Ascending aorta (tissue), 2 donors: ENCODE measurements around the gene NKAIN4. TPM values are rescaled to one million over a fixed set of nuclear protein-coding genes. Genes with fewer than 3 reads are reported as not detected.

ENCODE experiments used
- DNase-seq, 2 donors: peaks; one replicate each; pipeline ENCODE4 v3.0.0-alpha.2; 2019; ENCODE audit warnings: low spot score in 2 of 2
- H3K27ac ChIP-seq, 2 donors: fragments of 200-600 bp; sonication (generic); one replicate each; pipeline ENCODE4 v1.5.1; 2016 to 2017; ENCODE audit warnings: mild to moderate bottlenecking in 1 of 2
- H3K27me3 ChIP-seq: fragments of 200-600 bp; sonication (generic); one replicate; pipeline ENCODE4 v1.5.1; 2017
- H3K36me3 ChIP-seq, 2 donors: fragments of 200-600 bp; sonication (generic); one replicate each; pipeline ENCODE4 v1.5.1; 2016
- H3K4me1 ChIP-seq, 2 donors: fragments of 200-600 bp; sonication (generic); one replicate each; pipeline ENCODE4 v1.5.1; 2016 to 2017; ENCODE audit warnings: mild to moderate bottlenecking in 1 of 2
- H3K4me3 ChIP-seq, 2 donors: fragments of 200-600 bp; sonication (generic); one replicate each; pipeline ENCODE4 v1.5.1; 2016 to 2017; ENCODE audit warnings: mild to moderate bottlenecking in 1 of 2
- H3K9me3 ChIP-seq, 2 donors: fragments of 200-600 bp; sonication (generic); one replicate each; pipeline ENCODE4 v1.5.1; 2016
- CTCF ChIP-seq, 3 experiments: fragments of 200-600 bp in 2 of 3; fragments of 450-650 bp in 1 of 3; sonication (generic) in 2 of 3; IDR thresholded peaks; one replicate each; pipeline ENCODE4 v1.5.1; 2016 to 2019; ENCODE audit warnings: antibody characterized with exemption in 3 of 3, mild to moderate bottlenecking in 1 of 3, moderate library complexity in 1 of 3
- intact Hi-C: fragments of 100-400 bp; cut with DNase I; formaldehyde crosslinking; loops from one replicate; pipeline ENCODE4 v1.15.1; 2023
- total RNA-seq: library from RNA; depleted of rRNA; stranded (reverse); fragments of >200 nt; gene quantifications from one replicate; pipeline ENCODE4 v1.1.0, GENCODE V29; 2016

NKAIN4 gene
- total RNA-seq, 1 donor from 2014 or later, result not detected

GRCh38 chr20:63212792-63213191 lies 41.5 kb downstream of the NKAIN4 start:
- TF ChIP-seq CTCF (IDR thresholded peaks at IDR 0.05), result no peak
- intact Hi-C loops, result loop anchor here (10.0 kb wide), 3 partner anchors 302 to 762 kb away; partner anchors contain the start of genes GMEB2 and SAMD10
- Histone ChIP-seq H3K27ac (no peak overlapping the region), H3K36me3 (peaks cover 38 to 47% of the 10 kb centered on the region in 2 donors), H3K4me1 (peaks cover 0 to 18% of the 10 kb centered on the region in 2 donors), H3K27me3 (no peaks in the 10 kb centered on the region), H3K9me3 (no peaks in the 10 kb centered on the region), H3K4me3 (no peak overlapping the region)
- DNase-seq, result no peak

DNA sequence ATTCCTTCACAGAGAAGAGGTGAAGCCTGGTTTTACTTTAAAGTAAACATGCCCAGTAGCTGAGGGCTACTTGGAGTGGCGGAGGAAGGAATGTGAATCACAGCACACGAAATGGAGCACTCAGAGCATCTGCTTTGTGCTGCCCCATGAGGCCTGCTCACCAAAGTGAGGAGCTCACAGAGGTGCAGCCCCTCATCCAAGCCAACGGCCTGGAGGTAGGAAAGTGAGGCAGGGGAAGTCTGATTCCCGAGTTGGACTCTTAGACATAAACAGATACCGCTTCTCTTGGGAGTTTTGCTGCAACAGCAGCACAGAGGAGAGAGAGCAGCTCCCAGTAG lies 41.9 kb downstream of the NKAIN4 start:
- Histone ChIP-seq H3K4me3 (no peak overlapping the region), H3K27ac (no peak overlapping the region), H3K27me3 (no peaks in the 10 kb centered on the region), H3K4me1 (peaks cover 0 to 18% of the 10 kb centered on the region in 2 donors), H3K36me3 (peaks cover 38 to 51% of the 10 kb centered on the region in 2 donors), H3K9me3 (no peaks in the 10 kb centered on the region)
- no peak for TF ChIP-seq CTCF (IDR thresholded peaks at IDR 0.05)
- DNase-seq, result no peak
- intact Hi-C loops, result loop anchor here (10.0 kb wide), 3 partner anchors 302 to 762 kb away; partner anchors contain the start of genes GMEB2 and SAMD10

GRCh38 chr20:63210011-63210605 lies 44.2 kb downstream of the NKAIN4 start:
- DNase-seq, result no peak
- Histone ChIP-seq H3K36me3 (peaks cover 49 to 66% of the 10 kb centered on the region in 2 donors), H3K27me3 (no peaks in the 10 kb centered on the region), H3K4me3 (no peak overlapping the region), H3K27ac (no peak overlapping the region), H3K4me1 (peaks cover 0 to 11% of the 10 kb centered on the region in 2 donors), H3K9me3 (no peaks in the 10 kb centered on the region)
- intact Hi-C loops, result loop anchor here (10.0 kb wide), 3 partner anchors 305 to 765 kb away; partner anchors contain the start of genes GMEB2 and SAMD10
- no peak for TF ChIP-seq CTCF (IDR thresholded peaks at IDR 0.05)

GRCh38 chr20:63208346-63208909 lies 45.8 kb downstream of the NKAIN4 start:
- no peak overlapping the region for H3K27ac ChIP-seq
- no peak for DNase-seq
- H3K36me3 ChIP-seq, result peaks cover 65 to 81% of the 10 kb centered on the region in 2 donors
- H3K9me3 ChIP-seq, result no peaks in the 10 kb centered on the region
- H3K4me3 ChIP-seq, result no peak overlapping the region
- no peaks in the 10 kb centered on the region for H3K27me3 ChIP-seq
- H3K4me1 ChIP-seq, result peaks cover 0 to 4% of the 10 kb centered on the region in 2 donors
- no peak for TF ChIP-seq CTCF (IDR thresholded peaks at IDR 0.05)
- intact Hi-C loops, result no loop called here

GRCh38 chr20:63206878-63207277 lies 47.4 kb downstream of the NKAIN4 start:
- intact Hi-C loops, result no loop called here
- Histone ChIP-seq H3K36me3 (peaks cover 66 to 81% of the 10 kb centered on the region in 2 donors), H3K27me3 (no peaks in the 10 kb centered on the region), H3K27ac (no peak overlapping the region), H3K9me3 (no peaks in the 10 kb centered on the region), H3K4me1 (no peaks in the 10 kb centered on the region), H3K4me3 (no peak overlapping the region)
- no peak for DNase-seq
- no peak for TF ChIP-seq CTCF (IDR thresholded peaks at IDR 0.05)
